A549 (cell line): Measurements from ENCODE around the gene GOLM1. TPM values are rescaled to one million over a fixed set of nuclear protein-coding genes. Genes with fewer than 3 reads are reported as not detected.

ENCODE experiments used
- ATAC-seq, 2 experiments: fragments of 200-7000 bp in 1 of 2; fragments of >200 bp in 1 of 2; cut with Nextera tagmentation in 1 of 2; cut with Tn5 transposase in 1 of 2; 3 replicates each; pipeline versions ENCODE4 v1.8.0 to v1.9.1; 2018 to 2020; ENCODE audit warnings: mild to moderate bottlenecking in 1 of 2, moderate library complexity in 1 of 2
- CTCF ChIA-PET: fragments of 300-600 bp; sonication (Branson Sonifier 250); formaldehyde crosslinking; extraction: SDS; loops from one replicate; lab custom pipeline; 2021; ENCODE audit warnings: antibody characterized with exemption, inconsistent platforms; lab: Yijun Ruan, JAX
- POLR2A ChIA-PET: fragments of 350-600 bp; formaldehyde crosslinking; extraction: SDS; loops from one replicate; lab custom pipeline; 2021; ENCODE audit warnings: antibody characterized with exemption, inconsistent platforms; lab: Yijun Ruan, JAX
- DNase-seq, 2 experiments: peaks; one replicate each; pipeline versions ENCODE4 v3.0.0 to v3.0.0-alpha.2; 2011 to 2016; ENCODE audit warnings: low read depth in 1 of 2, low spot score in 1 of 2
- FAIRE-seq: peaks from 2 replicates; lab custom pipeline; 2011; peaks lifted over from hg19 to GRCh38; lab: Jason Lieb, UNC
- H3K27ac ChIP-seq, 2 experiments: fragments of >200 bp; sonication (Bioruptor Twin); formaldehyde crosslinking; 3 replicates each; pipeline ENCODE4 v1.5.1; 2016 to 2017
- H3K4me1 ChIP-seq: fragments of >200 bp; sonication (Bioruptor Twin); formaldehyde crosslinking; 3 replicates; pipeline ENCODE4 v1.6.1; 2016
- H3K4me2 ChIP-seq: fragments of >200 bp; sonication (Bioruptor Twin); formaldehyde crosslinking; 3 replicates; pipeline ENCODE4 v1.6.1; 2016
- H3K4me3 ChIP-seq: fragments of >200 bp; sonication (Bioruptor Twin); formaldehyde crosslinking; 3 replicates; pipeline ENCODE4 v1.5.1; 2016
- H3K9me3 ChIP-seq: fragments of >200 bp; sonication (Bioruptor Twin); formaldehyde crosslinking; 3 replicates; pipeline ENCODE4 v1.6.1; 2016
- ATOH8 ChIP-seq: fragments of 250-450 bp; sonication (Bioruptor Pico); IDR thresholded peaks from 2 replicates; pipeline ENCODE4 v1.5.0; 2020; ENCODE audit warnings: low read depth, mild to moderate bottlenecking, moderate library complexity
- CBX8 ChIP-seq: fragments of 200-600 bp; sonication (generic); IDR thresholded peaks from 2 replicates; pipeline ENCODE4 v1.6.1; 2016
- CEBPB ChIP-seq, 2 experiments: fragments of >200 bp in 1 of 2; sonication (Bioruptor Twin) in 1 of 2; formaldehyde crosslinking in 1 of 2; IDR thresholded peaks; 2 replicates each; pipeline ENCODE4 v1.6.1; 2012 to 2016
- CTCF ChIP-seq: fragments of >200 bp; sonication (Bioruptor Twin); formaldehyde crosslinking; IDR thresholded peaks from 3 replicates; pipeline ENCODE4 v1.5.1; 2016
- EHF ChIP-seq: fragments of 250-450 bp; sonication (Bioruptor Pico); IDR thresholded peaks from 2 replicates; pipeline ENCODE4 v1.5.0; 2020; ENCODE audit warnings: mild to moderate bottlenecking
- ELK1 ChIP-seq: fragments of 150-350 bp; IDR thresholded peaks from 2 replicates; pipeline ENCODE4 v1.6.1; 2014; ENCODE audit warnings: low read depth, mild to moderate bottlenecking, low read length
- FOXS1 ChIP-seq: fragments of 250-450 bp; sonication (Bioruptor Pico); IDR thresholded peaks from 2 replicates; pipeline ENCODE4 v1.5.0; 2020; ENCODE audit warnings: mild to moderate bottlenecking, moderate library complexity
- HES2 ChIP-seq: fragments of >200 bp; sonication (Bioruptor Twin); formaldehyde crosslinking; IDR thresholded peaks from 2 replicates; pipeline ENCODE4 v1.6.1; 2016
- HMGXB4 ChIP-seq: fragments of 250-450 bp; sonication (Bioruptor Pico); IDR thresholded peaks from 2 replicates; pipeline ENCODE4 v1.5.0; 2021; ENCODE audit warnings: mild to moderate bottlenecking, moderate library complexity, borderline replicate concordance
- KDM1A ChIP-seq: fragments of 200-600 bp; sonication (generic); IDR thresholded peaks from 2 replicates; pipeline ENCODE4 v1.6.1; 2016; ENCODE audit warnings: low read depth, mild to moderate bottlenecking
- NR3C1 ChIP-seq: fragments of >200 bp; sonication (Bioruptor Twin); formaldehyde crosslinking; IDR thresholded peaks from 3 replicates; pipeline ENCODE4 v1.6.1; 2017
- PBX3 ChIP-seq: IDR thresholded peaks from 2 replicates; pipeline ENCODE4 v1.6.1; 2012
- POLR2A ChIP-seq: IDR thresholded peaks from 2 replicates; pipeline ENCODE4 v1.6.1; 2012; ENCODE audit warnings: mild to moderate bottlenecking, low read length
- SMC3 ChIP-seq: fragments of >200 bp; sonication (Bioruptor Twin); formaldehyde crosslinking; IDR thresholded peaks from 3 replicates; pipeline ENCODE4 v1.6.1; 2018; ENCODE audit warnings: inconsistent platforms
- SREBF2 ChIP-seq: fragments of 450-650 bp; IDR thresholded peaks from 2 replicates; pipeline ENCODE4 v1.6.1; 2014; ENCODE audit warnings: mild to moderate bottlenecking, moderate library complexity
- ZNF302 ChIP-seq: fragments of 250-450 bp; sonication (Bioruptor Pico); IDR thresholded peaks from 2 replicates; pipeline ENCODE4 v1.9.0; 2021; ENCODE audit warnings: inconsistent platforms, mild to moderate bottlenecking, moderate library complexity
- WGBS: methylation state at CpG from one replicate; pipeline ENCODE4 v1.1.6; 2017; ENCODE audit errors: missing lambda C conversion rate; 5-methylcytosine and 5-hydroxymethylcytosine counted together
- polyA plus RNA-seq, 4 experiments: library from polyadenylated mRNA; depleted of rRNA in 3 of 4; stranded (reverse); fragments of >200 nt; fragmentation: RNase III in 1 of 4; extraction: RNeasy Plus Mini Kit Qiagen cat#74134 plus additional on column Dnase treatment in 1 of 4; gene quantifications; 2 replicates in 3 of 4; 3 replicates in 1 of 4; pipeline ENCODE4 v1.2.3, GENCODE V29; 2011 to 2017

GOLM1 gene
- polyA plus RNA-seq, 2 of the 4 experiments (the other 2 are of a cell fraction) = 136 to 145 TPM

- FAIRE-seq = no peak
Observed at GRCh38 chr9:86134361-86134760, 35.0 kb upstream of the GOLM1 start.

More at GRCh38 chr9:86134361-86134760, 35.0 kb upstream of the GOLM1 start:
- CTCF ChIA-PET = no interaction called here
- no peak overlapping the region for H3K4me3 ChIP-seq
- H3K4me1 ChIP-seq = no peaks in the 10 kb centered on the region
- H3K4me2 ChIP-seq = no peak overlapping the region
- ATAC-seq (no peak), DNase-seq (no peak)
- WGBS = 48% methylated on average over 4 of the region's 4 CpGs
- no peak for TF ChIP-seq EHF (CRISPR knock-in tag)
- TF ChIP-seq ATOH8 (CRISPR knock-in tag) = no peak
- no peak for TF ChIP-seq POLR2A
- TF ChIP-seq CTCF = no peak
- TF ChIP-seq HES2 = no peak
- no peak for TF ChIP-seq KDM1A
- no peak for TF ChIP-seq CBX8
- TF ChIP-seq FOXS1 (CRISPR knock-in tag) = no peak
- no peak for TF ChIP-seq NR3C1
- no peak for TF ChIP-seq ZNF302 (CRISPR knock-in tag)
- no peak for TF ChIP-seq ELK1
- TF ChIP-seq SREBF2 = no peak
- no peak for TF ChIP-seq CEBPB (IDR thresholded peaks at IDR 0.05)
- TF ChIP-seq HMGXB4 (CRISPR knock-in tag) = no peak
- no peak for TF ChIP-seq SMC3
- no peak for TF ChIP-seq PBX3
- TF ChIP-seq, all 56 proteins: peak for 0
- no peak overlapping the region for H3K27ac ChIP-seq
- POLR2A ChIA-PET = no interaction called here
- H3K9me3 ChIP-seq = no peaks in the 10 kb centered on the region
